Smooth muscle cell (in vitro differentiated cells): ENCODE measurements around the gene RPRD1B. TPM values are rescaled to one million over a fixed set of nuclear protein-coding genes. Genes with fewer than 3 reads are reported as not detected.

Experiments
- DNase-seq: peaks from one replicate; lab custom pipeline; 2025; ENCODE audit not compliant: unreplicated experiment; lab: John Stamatoyannopoulos, UW
- H2AFZ ChIP-seq: fragments of 200-600 bp; sonication (generic); 2 replicates; pipeline ENCODE4 v1.6.0; 2016; ENCODE audit warnings: antibody characterized with exemption, low read depth, mild to moderate bottlenecking
- H3F3A ChIP-seq: fragments of 200-600 bp; sonication (generic); 2 replicates; pipeline ENCODE4 v1.6.0; 2017; ENCODE audit warnings: antibody characterized with exemption, low read depth
- H3K27ac ChIP-seq: fragments of 200-600 bp; sonication (generic); 2 replicates; pipeline ENCODE4 v1.5.1; 2016; ENCODE audit warnings: low read depth, mild to moderate bottlenecking
- H3K27me3 ChIP-seq: fragments of 200-600 bp; sonication (generic); 2 replicates; pipeline ENCODE4 v1.6.1; 2016; ENCODE audit warnings: low read depth, mild to moderate bottlenecking
- H3K36me3 ChIP-seq: fragments of 200-600 bp; sonication (generic); 2 replicates; pipeline ENCODE4 v1.5.1; 2016; ENCODE audit warnings: low read depth
- H3K4me1 ChIP-seq: fragments of 200-600 bp; sonication (generic); 2 replicates; pipeline ENCODE4 v1.5.1; 2016; ENCODE audit warnings: low read depth
- H3K4me2 ChIP-seq: fragments of 200-600 bp; sonication (generic); 2 replicates; pipeline ENCODE4 v1.6.0; 2016; ENCODE audit warnings: mild to moderate bottlenecking
- H3K4me3 ChIP-seq: fragments of 200-600 bp; sonication (generic); 2 replicates; pipeline ENCODE4 v1.5.1; 2016; ENCODE audit warnings: mild to moderate bottlenecking
- H3K79me2 ChIP-seq: fragments of 200-600 bp; sonication (generic); 2 replicates; pipeline ENCODE4 v1.6.0; 2016; ENCODE audit warnings: low read depth, mild to moderate bottlenecking
- H3K9ac ChIP-seq: fragments of 200-600 bp; sonication (generic); 2 replicates; pipeline ENCODE4 v1.6.0; 2016; ENCODE audit warnings: low read depth
- H3K9me3 ChIP-seq: fragments of 200-600 bp; sonication (generic); replicated peaks from 2 replicates; pipeline ENCODE4 v1.5.1; 2016; ENCODE audit warnings: low read depth
- H4K20me1 ChIP-seq: fragments of 200-600 bp; sonication (generic); 2 replicates; pipeline ENCODE4 v1.6.0; 2016; ENCODE audit warnings: low read depth
- CTCF ChIP-seq: fragments of 200-600 bp; sonication (generic); IDR thresholded peaks from 2 replicates; pipeline ENCODE4 v1.5.1; 2017; ENCODE audit warnings: borderline replicate concordance, mild to moderate bottlenecking, antibody characterized with exemption; ENCODE audit not compliant: insufficient read depth, poor library complexity, severe bottlenecking
- WGBS: methylation state at CpG from one replicate; pipeline ENCODE4 v1.1.7; 2016; ENCODE audit warnings: low lambda C conversion rate; 5-methylcytosine and 5-hydroxymethylcytosine counted together
- polyA plus RNA-seq: library from polyadenylated mRNA; unstranded; fragments of >200 nt; fragmentation: Nextera tagmentation; extraction: Ambion mirVana; gene quantifications from 2 replicates; pipeline ENCODE4 v1.2.1, GENCODE V29; 2016
- total RNA-seq: library from RNA; depleted of rRNA; stranded (reverse); fragments of >200 nt; gene quantifications from 2 replicates; pipeline ENCODE4 v1.2.3, GENCODE V29; 2014

The RPRD1B gene
- total and polyA plus RNA-seq, 2 experiments from 2014 or later, result 13.5 to 59.1 TPM

- Histone ChIP-seq H3K4me2 (peak overlapping the region; percentile 61), H4K20me1 (peaks cover 40% of the 10 kb centered on the region), H3K4me3 (no peak overlapping the region), H3K27ac (peak overlapping the region; percentile 92), H3F3A (peaks cover 17% of the 10 kb centered on the region), H3K9me3 (no peaks in the 10 kb centered on the region), H3K79me2 (no peaks in the 10 kb centered on the region), H2AFZ (no peak overlapping the region), H3K4me1 (peaks cover 3% of the 10 kb centered on the region), H3K27me3 (no peaks in the 10 kb centered on the region), H3K9ac (peak overlapping the region; percentile 36), H3K36me3 (no peaks in the 10 kb centered on the region)
- TF ChIP-seq CTCF, result no peak
- no peak for DNase-seq
- 38% methylated on average over 6 of the region's 6 CpGs for WGBS
Observed at GRCh38 chr20:38001173-38001875, 32.2 kb upstream of the RPRD1B start.

- WGBS, result 61% methylated on average over 4 of the region's 4 CpGs
- Histone ChIP-seq H3K9ac (peak overlapping the region; percentile 30), H3K36me3 (no peaks in the 10 kb centered on the region), H3K27ac (peak overlapping the region; percentile 92), H3K27me3 (no peaks in the 10 kb centered on the region), H3K9me3 (no peaks in the 10 kb centered on the region), H4K20me1 (peaks cover 40% of the 10 kb centered on the region), H3K4me3 (no peak overlapping the region), H3K4me1 (peaks cover 3% of the 10 kb centered on the region), H2AFZ (no peak overlapping the region), H3K4me2 (no peak overlapping the region), H3F3A (peaks cover 17% of the 10 kb centered on the region), H3K79me2 (no peaks in the 10 kb centered on the region)
- no peak for DNase-seq
- no peak for TF ChIP-seq CTCF
Observed at GRCh38 chr20:38001981-38002380, 31.6 kb upstream of the RPRD1B start.

- DNase-seq, result no peak
- no peaks in the 10 kb centered on the region for H3K27me3 ChIP-seq
- WGBS, result 70% methylated on average over 8 of the region's 8 CpGs
- peak overlapping the region; percentile 92 for H3K27ac ChIP-seq
- peaks cover 17% of the 10 kb centered on the region for H3F3A ChIP-seq
- H3K4me1 ChIP-seq, result peaks cover 3% of the 10 kb centered on the region
- peaks cover 43% of the 10 kb centered on the region for H4K20me1 ChIP-seq
- no peak overlapping the region for H3K4me2 ChIP-seq
- H3K79me2 ChIP-seq, result no peaks in the 10 kb centered on the region
- H3K4me3 ChIP-seq, result no peak overlapping the region
- TF ChIP-seq CTCF, result no peak
- H2AFZ ChIP-seq, result no peak overlapping the region
- no peaks in the 10 kb centered on the region for H3K9me3 ChIP-seq
- H3K9ac ChIP-seq, result no peak overlapping the region
- H3K36me3 ChIP-seq, result no peaks in the 10 kb centered on the region
Observed at GRCh38 chr20:38002422-38002821, 31.1 kb upstream of the RPRD1B start.

GRCh38 chr20:38004416-38004815 lies 29.1 kb upstream of the RPRD1B start:
- no peak overlapping the region for H2AFZ ChIP-seq
- 84% methylated on average over 1 of the region's 1 CpG for WGBS
- TF ChIP-seq CTCF, result no peak

More at GRCh38 chr20:38004416-38004815, 29.1 kb upstream of the RPRD1B start:
- Histone ChIP-seq H3K36me3 (no peaks in the 10 kb centered on the region), H4K20me1 (peaks cover 57% of the 10 kb centered on the region), H3K4me2 (no peak overlapping the region), H3K27ac (no peak overlapping the region), H3K4me1 (peaks cover 3% of the 10 kb centered on the region), H3K27me3 (no peaks in the 10 kb centered on the region), H3K4me3 (no peak overlapping the region), H3K9me3 (no peaks in the 10 kb centered on the region), H3F3A (peaks cover 16% of the 10 kb centered on the region), H3K9ac (no peak overlapping the region), H3K79me2 (no peaks in the 10 kb centered on the region)
- DNase-seq, result no peak
